HT-29 (cell line): ENCODE measurements around the gene CBL. TPM values are rescaled to one million over a fixed set of nuclear protein-coding genes. Genes with fewer than 3 reads are reported as not detected.
A peak's percentile ranks its signal among the peaks of the same experiment; 100 is the strongest.
"Not testable (repeated sequence)": the region's sequence is repeated elsewhere in the genome, so short reads cannot be mapped to it uniquely, and the experiment has no call there.

ENCODE experiments used
- DNase-seq: peaks from one replicate; pipeline ENCODE4 v3.0.0-alpha.2; 2015; ENCODE audit warnings: low spot score
- total RNA-seq: library from RNA; depleted of rRNA; stranded (reverse); fragments of >200 nt; shearing (Covaris generic); gene quantifications from 2 replicates; pipeline ENCODE4 v1.2.3, GENCODE V29; 2014

Gene CBL
- total RNA-seq, 1 experiment from 2014 or later = 8.3 TPM

- not testable (repeated sequence) for DNase-seq
Measured at GRCh38 chr11:119184399-119184798, 21.7 kb upstream of the CBL start.

- no peak for DNase-seq
Measured at GRCh38 chr11:119185981-119186634, 20.0 kb upstream of the CBL start.

GRCh38 chr11:119187123-119187892 lies 18.8 kb upstream of the CBL start:
- DNase-seq = no peak

GRCh38 chr11:119188067-119188466 lies 18.1 kb upstream of the CBL start:
- DNase-seq = no peak

- DNase-seq = no peak
Measured at GRCh38 chr11:119188887-119189286, 17.3 kb upstream of the CBL start.

- DNase-seq = peak; percentile 19
Measured at GRCh38 chr11:119189393-119189792, 16.7 kb upstream of the CBL start.

GRCh38 chr11:119190531-119190930 lies 15.6 kb upstream of the CBL start:
- DNase-seq = no peak

- not testable (repeated sequence) for DNase-seq
Measured at GRCh38 chr11:119191265-119191664, 14.9 kb upstream of the CBL start.

- no peak for DNase-seq
Measured at GRCh38 chr11:119192111-119192510, 14.0 kb upstream of the CBL start.

- DNase-seq = no peak
Measured at GRCh38 chr11:119193001-119193400, 13.1 kb upstream of the CBL start.

- DNase-seq = no peak
Measured at GRCh38 chr11:119193626-119194025, 12.5 kb upstream of the CBL start.

- DNase-seq = no peak
Measured at GRCh38 chr11:119194811-119195440, 11.2 kb upstream of the CBL start.

GRCh38 chr11:119195680-119196079 lies 10.5 kb upstream of the CBL start:
- DNase-seq = peak; percentile 43

GRCh38 chr11:119196833-119197483 lies 9.2 kb upstream of the CBL start:
- DNase-seq = peak; percentile 99

GRCh38 chr11:119198925-119199324 lies 7.2 kb upstream of the CBL start:
- DNase-seq = no peak

- not testable (repeated sequence) for DNase-seq
Measured at GRCh38 chr11:119201236-119201635, 4.9 kb upstream of the CBL start.

- DNase-seq = no peak
Measured at GRCh38 chr11:119202554-119202953, 3.6 kb upstream of the CBL start.

- DNase-seq = no peak
Measured at GRCh38 chr11:119204066-119204465, 2.1 kb upstream of the CBL start.

GRCh38 chr11:119205080-119205479 lies 1.1 kb upstream of the CBL start:
- no peak for DNase-seq

- DNase-seq = peak; percentile 51
Measured at GRCh38 chr11:119206511-119207414, 624 bp downstream of the CBL start.

GRCh38 chr11:119207415-119207960 lies 1.3 kb downstream of the CBL start:
- no peak for DNase-seq
